GM23338 (cell line): ENCODE data around the gene H2BK1. TPM values are rescaled to one million over a fixed set of nuclear protein-coding genes. Genes with fewer than 3 reads are reported as not detected.

Experiments used
- ATAC-seq: fragments of 200-7000 bp; cut with Tn5 transposase; 3 replicates; pipeline ENCODE4 v1.9.1; 2020
- DNase-seq: peaks from one replicate; pipeline ENCODE4 v3.0.0-alpha.2; 2015; ENCODE audit warnings: low spot score
- H2AFZ ChIP-seq: fragments of 200-600 bp; sonication (generic); 2 replicates; pipeline ENCODE4 v1.8.0; 2016; ENCODE audit warnings: antibody characterized with exemption, mild to moderate bottlenecking, moderate library complexity
- H3F3A ChIP-seq: fragments of 200-600 bp; sonication (generic); replicated peaks from 2 replicates; pipeline ENCODE4 v1.8.0; 2017; ENCODE audit warnings: antibody characterized with exemption, mixed run types, low read depth
- H3K27ac ChIP-seq: fragments of 200-600 bp; sonication (generic); 2 replicates; pipeline ENCODE4 v1.6.1; 2016; ENCODE audit warnings: low read depth
- H3K27me3 ChIP-seq: fragments of 200-600 bp; sonication (generic); 2 replicates; pipeline ENCODE4 v1.8.0; 2016; ENCODE audit warnings: mild to moderate bottlenecking, mixed run types, moderate library complexity; ENCODE audit not compliant: insufficient read depth
- H3K36me3 ChIP-seq: fragments of 200-600 bp; sonication (generic); 2 replicates; pipeline ENCODE4 v1.8.0; 2016; ENCODE audit warnings: mild to moderate bottlenecking; ENCODE audit not compliant: insufficient read depth
- H3K4me1 ChIP-seq: fragments of 200-600 bp; sonication (generic); 2 replicates; pipeline ENCODE4 v1.8.0; 2016; ENCODE audit warnings: mild to moderate bottlenecking, moderate library complexity; ENCODE audit not compliant: insufficient read depth
- H3K4me2 ChIP-seq: fragments of 200-600 bp; sonication (generic); 2 replicates; pipeline ENCODE4 v1.7.1; 2017; ENCODE audit warnings: mixed run types
- H3K4me3 ChIP-seq: fragments of 200-600 bp; sonication (generic); 2 replicates; pipeline ENCODE4 v1.6.1; 2016; ENCODE audit warnings: mixed run types
- H3K79me2 ChIP-seq: fragments of 200-600 bp; sonication (generic); replicated peaks from 2 replicates; pipeline ENCODE4 v1.8.0; 2017; ENCODE audit warnings: mild to moderate bottlenecking; ENCODE audit not compliant: insufficient read depth
- H3K9me2 ChIP-seq: fragments of 200-600 bp; sonication (generic); 2 replicates; pipeline ENCODE4 v1.8.0; 2017; ENCODE audit not compliant: insufficient read depth
- H4K20me1 ChIP-seq: fragments of 200-600 bp; sonication (generic); replicated peaks from 2 replicates; pipeline ENCODE4 v1.8.0; 2017; ENCODE audit warnings: mild to moderate bottlenecking; ENCODE audit not compliant: insufficient read depth
- H3K27ac Mint-ChIP-seq: 2 replicates; pipeline ENCODE4 v1.8.0; 2020; ENCODE audit warnings: inconsistent platforms, mild to moderate bottlenecking, moderate library complexity, mixed read lengths
- H3K27me3 Mint-ChIP-seq: 3 replicates; pipeline ENCODE4 v1.8.0; 2022; ENCODE audit warnings: low read depth, mild to moderate bottlenecking, moderate library complexity, mixed read lengths, inconsistent platforms; ENCODE audit not compliant: insufficient read depth, poor library complexity
- H3K36me3 Mint-ChIP-seq: 3 replicates; pipeline ENCODE4 v1.8.0; 2021; ENCODE audit warnings: low read depth, mild to moderate bottlenecking, inconsistent platforms, moderate library complexity, mixed read lengths
- H3K4me1 Mint-ChIP-seq: 3 replicates; pipeline ENCODE4 v1.8.0; 2020; ENCODE audit warnings: mild to moderate bottlenecking, inconsistent platforms, mixed read lengths
- H3K4me3 Mint-ChIP-seq: 3 replicates; pipeline ENCODE4 v1.8.0; 2021; ENCODE audit warnings: moderate library complexity, mild to moderate bottlenecking, inconsistent platforms, mixed read lengths
- H3K9me3 Mint-ChIP-seq: 3 replicates; pipeline ENCODE4 v1.8.0; 2020; ENCODE audit warnings: moderate library complexity, mild to moderate bottlenecking, inconsistent platforms, mixed read lengths
- CREB1 ChIP-seq: fragments of 250-450 bp; sonication (Bioruptor Pico); IDR thresholded peaks from 2 replicates; pipeline ENCODE4 v1.5.0; 2020; ENCODE audit warnings: low read depth, mild to moderate bottlenecking, moderate library complexity
- CTCF ChIP-seq, 2 experiments: fragments of 200-600 bp in 1 of 2; sonication (generic) in 1 of 2; conservative IDR thresholded peaks; 2 replicates each; pipeline versions ENCODE4 v1.5.1 to v1.6.1; 2016 to 2017; ENCODE audit warnings: antibody characterized with exemption in 2 of 2, low read depth in 2 of 2, mild to moderate bottlenecking in 2 of 2, moderate library complexity in 1 of 2
- EZH2 ChIP-seq: fragments of 200-600 bp; sonication (generic); IDR thresholded peaks from one replicate; pipeline ENCODE4 v1.8.0; 2017; ENCODE audit warnings: antibody characterized with exemption, mild to moderate bottlenecking, low read depth; ENCODE audit not compliant: unreplicated experiment
- EZH2phosphoT487 ChIP-seq: fragments of 200-600 bp; sonication (generic); IDR thresholded peaks from one replicate; pipeline ENCODE4 v1.8.1; 2018; ENCODE audit warnings: antibody characterized with exemption; ENCODE audit not compliant: unreplicated experiment
- JUNB ChIP-seq: IDR thresholded peaks from one replicate; pipeline ENCODE4 v1.6.1; 2016; ENCODE audit warnings: antibody characterized with exemption; ENCODE audit not compliant: unreplicated experiment
- NANOG ChIP-seq: IDR thresholded peaks from 2 replicates; pipeline ENCODE4 v1.6.1; 2016; ENCODE audit warnings: antibody characterized with exemption, borderline replicate concordance
- POLR2AphosphoS5 ChIP-seq: IDR thresholded peaks from 2 replicates; pipeline ENCODE4 v1.6.1; 2016; ENCODE audit warnings: antibody characterized with exemption, low read depth
- REST ChIP-seq: IDR thresholded peaks from one replicate; pipeline ENCODE4 v1.6.1; 2018; ENCODE audit warnings: antibody characterized with exemption; ENCODE audit not compliant: unreplicated experiment
- STAT1 ChIP-seq: IDR thresholded peaks from one replicate; pipeline ENCODE4 v1.6.1; 2016; ENCODE audit warnings: antibody characterized with exemption; ENCODE audit not compliant: unreplicated experiment
- ZNF114 ChIP-seq: fragments of 250-450 bp; sonication (Bioruptor Pico); IDR thresholded peaks from 2 replicates; pipeline ENCODE4 v1.5.0; 2020; ENCODE audit warnings: mild to moderate bottlenecking, moderate library complexity
- ZNF331 ChIP-seq: fragments of 250-450 bp; sonication (Bioruptor Pico); IDR thresholded peaks from 2 replicates; pipeline ENCODE4 v1.5.0; 2020; ENCODE audit warnings: low read depth, mild to moderate bottlenecking, moderate library complexity
- polyA plus RNA-seq: library from polyadenylated mRNA; unstranded; fragments of >200 nt; fragmentation: Nextera tagmentation; extraction: Ambion mirVana; gene quantifications from 2 replicates; pipeline ENCODE4 v1.2.1, GENCODE V29; 2016
- total RNA-seq: library from RNA; depleted of rRNA; stranded (reverse); fragments of >200 nt; shearing (Covaris generic); gene quantifications from 2 replicates; pipeline ENCODE4 v1.2.3, GENCODE V29; 2014
- TF ChIP-seq, protein P1 (sequence below): fragments of 250-450 bp; sonication (Bioruptor Pico); IDR thresholded peaks from 2 replicates; pipeline ENCODE4 v1.5.0; 2020; ENCODE audit warnings: mild to moderate bottlenecking, moderate library complexity
- TF ChIP-seq, protein P2 (sequence below): IDR thresholded peaks from 2 replicates; pipeline ENCODE4 v1.6.1; 2016; ENCODE audit warnings: antibody characterized with exemption

Gene H2BK1
- total and polyA plus RNA-seq, 2 experiments from 2014 or later = not detected

- Mint-ChIP-seq H3K27me3 (peaks cover 8% of the 10 kb centered on the region), H3K27ac (no peak overlapping the region), H3K36me3 (peaks cover 15% of the 10 kb centered on the region; the same call in 2 of the 3 replicates), H3K4me3 (peak overlapping the region; percentile 98), H3K4me1 (peaks cover 13% of the 10 kb centered on the region), H3K9me3 (no peaks in the 10 kb centered on the region)
- Histone ChIP-seq H3K27me3 (no peaks in the 10 kb centered on the region), H3K4me1 (peaks cover 6% of the 10 kb centered on the region; the same call in 1 of the 2 replicates), H3K27ac (no peak overlapping the region), H3K9me2 (no peaks in the 10 kb centered on the region), H3K79me2 (peaks cover 19% of the 10 kb centered on the region), H3K4me2 (peak overlapping the region; percentile 95; the same call in 1 of the 2 replicates), H3F3A (no peaks in the 10 kb centered on the region), H4K20me1 (peaks cover 18% of the 10 kb centered on the region; the same call in 1 of the 2 replicates), H3K4me3 (peak overlapping the region; percentile 96; the same call in 1 of the 2 replicates), H2AFZ (no peak overlapping the region), H3K36me3 (no peaks in the 10 kb centered on the region)
- ATAC-seq (no peak), DNase-seq (no peak)
- TF ChIP-seq REST (no peak), EZH2 (no peak), ZNF114 (CRISPR knock-in tag) (no peak), POLR2AphosphoS5 (no peak), JUNB (no peak), NANOG (no peak), ZNF331 (CRISPR knock-in tag) (no peak), CTCF (conservative IDR thresholded peaks at IDR 0.05; ENCODE audit: low read depth in 2 of 2) (no peak), CREB1 (no peak), EZH2phosphoT487 (no peak), STAT1 (no peak)
- TF ChIP-seq, protein P1, sequence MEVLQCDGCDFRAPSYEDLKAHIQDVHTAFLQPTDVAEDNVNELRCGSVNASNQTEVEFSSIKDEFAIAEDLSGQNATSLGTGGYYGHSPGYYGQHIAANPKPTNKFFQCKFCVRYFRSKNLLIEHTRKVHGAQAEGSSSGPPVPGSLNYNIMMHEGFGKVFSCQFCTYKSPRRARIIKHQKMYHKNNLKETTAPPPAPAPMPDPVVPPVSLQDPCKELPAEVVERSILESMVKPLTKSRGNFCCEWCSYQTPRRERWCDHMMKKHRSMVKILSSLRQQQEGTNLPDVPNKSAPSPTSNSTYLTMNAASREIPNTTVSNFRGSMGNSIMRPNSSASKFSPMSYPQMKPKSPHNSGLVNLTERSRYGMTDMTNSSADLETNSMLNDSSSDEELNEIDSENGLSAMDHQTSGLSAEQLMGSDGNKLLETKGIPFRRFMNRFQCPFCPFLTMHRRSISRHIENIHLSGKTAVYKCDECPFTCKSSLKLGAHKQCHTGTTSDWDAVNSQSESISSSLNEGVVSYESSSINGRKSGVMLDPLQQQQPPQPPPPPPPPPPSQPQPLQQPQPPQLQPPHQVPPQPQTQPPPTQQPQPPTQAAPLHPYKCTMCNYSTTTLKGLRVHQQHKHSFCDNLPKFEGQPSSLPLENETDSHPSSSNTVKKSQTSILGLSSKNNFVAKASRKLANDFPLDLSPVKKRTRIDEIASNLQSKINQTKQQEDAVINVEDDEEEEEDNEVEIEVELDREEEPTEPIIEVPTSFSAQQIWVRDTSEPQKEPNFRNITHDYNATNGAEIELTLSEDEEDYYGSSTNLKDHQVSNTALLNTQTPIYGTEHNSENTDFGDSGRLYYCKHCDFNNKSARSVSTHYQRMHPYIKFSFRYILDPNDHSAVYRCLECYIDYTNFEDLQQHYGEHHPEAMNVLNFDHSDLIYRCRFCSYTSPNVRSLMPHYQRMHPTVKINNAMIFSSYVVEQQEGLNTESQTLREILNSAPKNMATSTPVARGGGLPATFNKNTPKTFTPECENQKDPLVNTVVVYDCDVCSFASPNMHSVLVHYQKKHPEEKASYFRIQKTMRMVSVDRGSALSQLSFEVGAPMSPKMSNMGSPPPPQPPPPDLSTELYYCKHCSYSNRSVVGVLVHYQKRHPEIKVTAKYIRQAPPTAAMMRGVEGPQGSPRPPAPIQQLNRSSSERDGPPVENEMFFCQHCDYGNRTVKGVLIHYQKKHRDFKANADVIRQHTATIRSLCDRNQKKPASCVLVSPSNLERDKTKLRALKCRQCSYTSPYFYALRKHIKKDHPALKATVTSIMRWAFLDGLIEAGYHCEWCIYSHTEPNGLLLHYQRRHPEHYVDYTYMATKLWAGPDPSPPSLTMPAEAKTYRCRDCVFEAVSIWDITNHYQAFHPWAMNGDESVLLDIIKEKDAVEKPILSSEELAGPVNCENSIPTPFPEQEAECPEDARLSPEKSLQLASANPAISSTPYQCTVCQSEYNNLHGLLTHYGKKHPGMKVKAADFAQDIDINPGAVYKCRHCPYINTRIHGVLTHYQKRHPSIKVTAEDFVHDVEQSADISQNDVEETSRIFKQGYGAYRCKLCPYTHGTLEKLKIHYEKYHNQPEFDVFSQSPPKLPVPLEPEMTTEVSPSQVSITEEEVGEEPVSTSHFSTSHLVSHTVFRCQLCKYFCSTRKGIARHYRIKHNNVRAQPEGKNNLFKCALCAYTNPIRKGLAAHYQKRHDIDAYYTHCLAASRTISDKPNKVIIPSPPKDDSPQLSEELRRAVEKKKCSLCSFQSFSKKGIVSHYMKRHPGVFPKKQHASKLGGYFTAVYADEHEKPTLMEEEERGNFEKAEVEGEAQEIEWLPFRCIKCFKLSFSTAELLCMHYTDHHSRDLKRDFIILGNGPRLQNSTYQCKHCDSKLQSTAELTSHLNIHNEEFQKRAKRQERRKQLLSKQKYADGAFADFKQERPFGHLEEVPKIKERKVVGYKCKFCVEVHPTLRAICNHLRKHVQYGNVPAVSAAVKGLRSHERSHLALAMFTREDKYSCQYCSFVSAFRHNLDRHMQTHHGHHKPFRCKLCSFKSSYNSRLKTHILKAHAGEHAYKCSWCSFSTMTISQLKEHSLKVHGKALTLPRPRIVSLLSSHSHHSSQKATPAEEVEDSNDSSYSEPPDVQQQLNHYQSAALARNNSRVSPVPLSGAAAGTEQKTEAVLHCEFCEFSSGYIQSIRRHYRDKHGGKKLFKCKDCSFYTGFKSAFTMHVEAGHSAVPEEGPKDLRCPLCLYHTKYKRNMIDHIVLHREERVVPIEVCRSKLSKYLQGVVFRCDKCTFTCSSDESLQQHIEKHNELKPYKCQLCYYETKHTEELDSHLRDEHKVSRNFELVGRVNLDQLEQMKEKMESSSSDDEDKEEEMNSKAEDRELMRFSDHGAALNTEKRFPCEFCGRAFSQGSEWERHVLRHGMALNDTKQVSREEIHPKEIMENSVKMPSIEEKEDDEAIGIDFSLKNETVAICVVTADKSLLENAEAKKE (CRISPR knock-in tag) = no peak
- TF ChIP-seq, protein P2, sequence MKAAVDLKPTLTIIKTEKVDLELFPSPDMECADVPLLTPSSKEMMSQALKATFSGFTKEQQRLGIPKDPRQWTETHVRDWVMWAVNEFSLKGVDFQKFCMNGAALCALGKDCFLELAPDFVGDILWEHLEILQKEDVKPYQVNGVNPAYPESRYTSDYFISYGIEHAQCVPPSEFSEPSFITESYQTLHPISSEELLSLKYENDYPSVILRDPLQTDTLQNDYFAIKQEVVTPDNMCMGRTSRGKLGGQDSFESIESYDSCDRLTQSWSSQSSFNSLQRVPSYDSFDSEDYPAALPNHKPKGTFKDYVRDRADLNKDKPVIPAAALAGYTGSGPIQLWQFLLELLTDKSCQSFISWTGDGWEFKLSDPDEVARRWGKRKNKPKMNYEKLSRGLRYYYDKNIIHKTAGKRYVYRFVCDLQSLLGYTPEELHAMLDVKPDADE = no peak
These were observed 23.5 kb upstream of the H2BK1 start for GRCh38 chr7:151233804-151234203.
